ENCODE data around the gene PTGFRN. TPM values are rescaled to one million over a fixed set of nuclear protein-coding genes. Genes with fewer than 3 reads are reported as not detected.

The PTGFRN gene
- total RNA-seq, 1 experiment from 2014 or later: 57.4 TPM

DNA sequence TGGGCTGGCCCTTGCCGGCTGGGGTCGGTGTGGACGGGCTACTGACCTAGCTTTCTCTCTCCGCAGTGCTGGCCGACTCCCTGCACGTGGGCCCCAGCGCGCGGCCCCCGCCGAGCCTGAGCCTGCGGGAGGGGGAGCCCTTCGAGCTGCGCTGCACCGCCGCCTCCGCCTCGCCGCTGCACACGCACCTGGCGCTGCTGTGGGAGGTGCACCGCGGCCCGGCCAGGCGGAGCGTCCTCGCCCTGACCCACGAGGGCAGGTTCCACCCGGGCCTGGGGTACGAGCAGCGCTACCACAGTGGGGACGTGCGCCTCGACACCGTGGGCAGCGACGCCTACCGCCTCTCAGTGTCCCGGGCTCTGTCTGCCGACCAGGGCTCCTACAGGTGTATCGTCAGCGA lies 34.9 kb downstream of the PTGFRN start:
- Histone ChIP-seq H3K9me3 (ENCODE audit: low read length) (no peaks in the 10 kb centered on the region), H3K79me2 (ENCODE audit: low read length) (no peaks in the 10 kb centered on the region), H2AFZ (ENCODE audit: low read length) (no peak overlapping the region), H3K9me2 (replicated peaks; ENCODE audit: low read length) (no peaks in the 10 kb centered on the region), H3K4me2 (ENCODE audit: low read length) (no peak overlapping the region), H3K4me3 (ENCODE audit: low read length) (no peak overlapping the region), H3F3A (ENCODE audit: low read length, unreplicated experiment) (no peaks in the 10 kb centered on the region), H3K9ac (ENCODE audit: low read length) (no peak overlapping the region), H3K27me3 (ENCODE audit: low read length) (no peaks in the 10 kb centered on the region), H4K20me1 (ENCODE audit: low read length) (no peaks in the 10 kb centered on the region), H3K4me1 (ENCODE audit: insufficient read depth, low read length) (no peaks in the 10 kb centered on the region), H3K27ac (ENCODE audit: low read length) (no peak overlapping the region), H3K36me3 (ENCODE audit: low read depth, low read length) (peaks cover 8% of the 10 kb centered on the region; the same call in 1 of the 2 replicates)
- ATAC-seq: no peak
- CTCF ChIA-PET: no interaction called here
- POLR2A ChIA-PET (ENCODE audit: unreplicated experiment): no interaction called here
- TF ChIP-seq, protein P1, sequence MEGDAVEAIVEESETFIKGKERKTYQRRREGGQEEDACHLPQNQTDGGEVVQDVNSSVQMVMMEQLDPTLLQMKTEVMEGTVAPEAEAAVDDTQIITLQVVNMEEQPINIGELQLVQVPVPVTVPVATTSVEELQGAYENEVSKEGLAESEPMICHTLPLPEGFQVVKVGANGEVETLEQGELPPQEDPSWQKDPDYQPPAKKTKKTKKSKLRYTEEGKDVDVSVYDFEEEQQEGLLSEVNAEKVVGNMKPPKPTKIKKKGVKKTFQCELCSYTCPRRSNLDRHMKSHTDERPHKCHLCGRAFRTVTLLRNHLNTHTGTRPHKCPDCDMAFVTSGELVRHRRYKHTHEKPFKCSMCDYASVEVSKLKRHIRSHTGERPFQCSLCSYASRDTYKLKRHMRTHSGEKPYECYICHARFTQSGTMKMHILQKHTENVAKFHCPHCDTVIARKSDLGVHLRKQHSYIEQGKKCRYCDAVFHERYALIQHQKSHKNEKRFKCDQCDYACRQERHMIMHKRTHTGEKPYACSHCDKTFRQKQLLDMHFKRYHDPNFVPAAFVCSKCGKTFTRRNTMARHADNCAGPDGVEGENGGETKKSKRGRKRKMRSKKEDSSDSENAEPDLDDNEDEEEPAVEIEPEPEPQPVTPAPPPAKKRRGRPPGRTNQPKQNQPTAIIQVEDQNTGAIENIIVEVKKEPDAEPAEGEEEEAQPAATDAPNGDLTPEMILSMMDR (conservative IDR thresholded peaks at IDR 0.05; ENCODE audit: low read depth, low read length): no peak
- TF ChIP-seq EZH2phosphoT487 (IDR thresholded peaks at IDR 0.05; ENCODE audit: borderline replicate concordance, low read length) (no peak), EZH2 (IDR thresholded peaks at IDR 0.05; ENCODE audit: low read length, unreplicated experiment) (no peak)
- no peak for DNase-seq
- no TSS peak for BruUV-seq (replicated peaks)
- intact Hi-C loops (cut with micrococcal nuclease): no loop called here

DNA sequence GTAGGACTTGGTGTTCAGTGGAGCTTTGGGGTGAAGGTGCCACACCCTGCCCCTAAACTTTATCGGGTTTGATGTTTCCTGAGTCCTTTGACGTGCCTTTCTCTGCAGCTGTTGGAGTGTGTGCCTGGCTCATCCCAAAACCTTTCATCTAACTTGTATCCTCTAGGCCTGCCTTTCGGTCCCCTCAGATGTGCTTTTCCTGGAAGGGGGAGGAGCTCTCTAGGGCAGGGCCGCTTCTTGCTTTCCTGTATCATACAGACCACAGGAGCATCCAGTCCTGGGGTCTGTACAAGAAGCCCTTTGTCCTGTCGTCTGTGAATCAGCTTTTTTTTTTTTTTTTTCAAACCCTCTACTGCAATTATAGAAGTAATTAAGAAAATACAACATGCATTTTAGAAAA lies 35.7 kb downstream of the PTGFRN start:
- H3K4me1 ChIP-seq (ENCODE audit: insufficient read depth, low read length): no peaks in the 10 kb centered on the region
- POLR2A ChIA-PET (ENCODE audit: unreplicated experiment): no interaction called here
- H3K9me2 ChIP-seq (replicated peaks; ENCODE audit: low read length): no peaks in the 10 kb centered on the region
- no peak overlapping the region for H3K4me2 ChIP-seq (ENCODE audit: low read length)
- no peak overlapping the region for H3K27ac ChIP-seq (ENCODE audit: low read length)
- H3K36me3 ChIP-seq (ENCODE audit: low read depth, low read length): peaks cover 8% of the 10 kb centered on the region; the same call in 1 of the 2 replicates
- no peaks in the 10 kb centered on the region for H3F3A ChIP-seq (ENCODE audit: low read length, unreplicated experiment)
- TF ChIP-seq EZH2 (IDR thresholded peaks at IDR 0.05; ENCODE audit: low read length, unreplicated experiment): no peak
- H3K9me3 ChIP-seq (ENCODE audit: low read length): no peaks in the 10 kb centered on the region
- no peak overlapping the region for H3K9ac ChIP-seq (ENCODE audit: low read length)
- H3K27me3 ChIP-seq (ENCODE audit: low read length): no peaks in the 10 kb centered on the region
- no peaks in the 10 kb centered on the region for H3K79me2 ChIP-seq (ENCODE audit: low read length)
- ATAC-seq (no peak), DNase-seq (no peak)
- H2AFZ ChIP-seq (ENCODE audit: low read length): no peak overlapping the region
- no peak overlapping the region for H3K4me3 ChIP-seq (ENCODE audit: low read length)
- BruUV-seq (replicated peaks): no TSS peak
- H4K20me1 ChIP-seq (ENCODE audit: low read length): no peaks in the 10 kb centered on the region
- intact Hi-C loops (cut with micrococcal nuclease): no loop called here
- CTCF ChIA-PET: no interaction called here

DNA sequence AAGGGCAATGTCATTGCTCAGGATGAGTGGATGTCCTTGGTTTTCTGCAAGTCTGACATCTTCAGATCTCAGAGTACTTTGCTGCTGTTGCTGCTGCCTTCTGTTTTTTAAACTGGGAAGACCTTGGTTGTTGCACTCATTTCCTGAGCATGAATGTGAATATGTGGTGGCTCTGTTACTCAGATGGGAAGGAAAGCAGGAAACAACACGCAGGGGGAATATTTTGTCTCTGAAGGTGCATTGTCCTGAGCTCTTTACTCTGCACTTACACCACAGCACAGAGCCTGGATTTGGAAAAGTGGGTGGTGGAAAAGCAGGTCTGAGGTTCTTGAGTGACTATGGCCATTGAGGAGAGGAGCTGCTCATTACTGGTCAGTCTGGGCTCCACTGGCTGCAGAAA lies 36.3 kb downstream of the PTGFRN start:
- no peaks in the 10 kb centered on the region for H4K20me1 ChIP-seq (ENCODE audit: low read length)
- H3K4me1 ChIP-seq (ENCODE audit: insufficient read depth, low read length): no peaks in the 10 kb centered on the region
- peaks cover 8% of the 10 kb centered on the region; the same call in 1 of the 2 replicates for H3K36me3 ChIP-seq (ENCODE audit: low read depth, low read length)
- H3K27ac ChIP-seq (ENCODE audit: low read length): no peak overlapping the region
- no peaks in the 10 kb centered on the region for H3K9me2 ChIP-seq (replicated peaks; ENCODE audit: low read length)
- no TSS peak for BruUV-seq (replicated peaks)
- TF ChIP-seq, protein P1 (conservative IDR thresholded peaks at IDR 0.05; ENCODE audit: low read depth, low read length): no peak
- no peak for TF ChIP-seq EZH2phosphoT487 (IDR thresholded peaks at IDR 0.05; ENCODE audit: borderline replicate concordance, low read length)
- no peak for TF ChIP-seq EZH2 (IDR thresholded peaks at IDR 0.05; ENCODE audit: low read length, unreplicated experiment)
- H3K27me3 ChIP-seq (ENCODE audit: low read length): no peaks in the 10 kb centered on the region
- H3K4me2 ChIP-seq (ENCODE audit: low read length): no peak overlapping the region
- no peak overlapping the region for H3K4me3 ChIP-seq (ENCODE audit: low read length)
- no peak overlapping the region for H2AFZ ChIP-seq (ENCODE audit: low read length)
- no peaks in the 10 kb centered on the region for H3K79me2 ChIP-seq (ENCODE audit: low read length)
- H3F3A ChIP-seq (ENCODE audit: low read length, unreplicated experiment): no peaks in the 10 kb centered on the region
- intact Hi-C loops (cut with micrococcal nuclease): no loop called here
- DNase-seq (no peak), ATAC-seq (no peak)
- H3K9me3 ChIP-seq (ENCODE audit: low read length): no peaks in the 10 kb centered on the region
- no peak overlapping the region for H3K9ac ChIP-seq (ENCODE audit: low read length)
- ChIA-PET CTCF (no interaction called here), POLR2A (ENCODE audit: unreplicated experiment) (no interaction called here)
